HepG2 (cell line): ENCODE data around the gene VCAM1. TPM values are rescaled to one million over a fixed set of nuclear protein-coding genes. Genes with fewer than 3 reads are reported as not detected.
A peak's percentile ranks its signal among the peaks of the same experiment; 100 is the strongest.

Experiments
- ATAC-seq: fragments of 200-7000 bp; cut with Tn5 transposase; 3 replicates; pipeline ENCODE4 v1.9.1; 2020; ENCODE audit warnings: mild to moderate bottlenecking, moderate library complexity
- BruUV-seq: library from RNA; stranded (reverse); fragments of 400-500 nt; replicated peaks from 2 replicates; lab custom pipeline; 2021; lab: Mats Ljungman, UMichigan
- CTCF ChIA-PET: fragments of 300-600 bp; formaldehyde crosslinking; extraction: SDS; loops from one replicate; lab custom pipeline; 2021; ENCODE audit warnings: low total read pairs, inconsistent platforms, low intra/inter-chr PET ratio; lab: Yijun Ruan, JAX
- POLR2A ChIA-PET: fragments of 350-600 bp; sonication (Branson Sonifier 250); formaldehyde crosslinking; loops from one replicate; lab custom pipeline; 2020; ENCODE audit warnings: antibody characterized with exemption, inconsistent platforms; lab: Yijun Ruan, JAX
- DNase-seq: peaks from one replicate; pipeline ENCODE4 v3.0.0-alpha.2; 2015; ENCODE audit warnings: low spot score
- FAIRE-seq: peaks from 3 replicates; lab custom pipeline; 2011; peaks lifted over from hg19 to GRCh38; lab: Jason Lieb, UNC
- H2AFZ ChIP-seq: one replicate; pipeline ENCODE4 v1.6.1; 2011; ENCODE audit warnings: low read length, inconsistent platforms
- H3K27ac ChIP-seq: fragments of 300-600 bp; 3 replicates; pipeline ENCODE4 v1.8.0; 2011; ENCODE audit warnings: mixed run types, mild to moderate bottlenecking, mixed read lengths, low read length, inconsistent platforms; ENCODE audit not compliant: insufficient read depth; ENCODE audit errors: extremely low read length
- H3K27me3 ChIP-seq, 2 experiments: fragments of 200-600 bp in 1 of 2; 2 replicates in 1 of 2; 3 replicates in 1 of 2; pipeline versions ENCODE4 v1.6.0 to v1.8.0; 2011; ENCODE audit warnings: low read length in 2 of 2, mild to moderate bottlenecking in 2 of 2, moderate library complexity in 2 of 2, inconsistent platforms in 1 of 2; ENCODE audit not compliant: insufficient read depth in 2 of 2, control insufficient read depth in 1 of 2
- H3K36me3 ChIP-seq, 2 experiments: fragments of 200-600 bp in 1 of 2; replicated peaks in 1 of 2; 2 replicates in 1 of 2; 3 replicates in 1 of 2; pipeline versions ENCODE4 v1.5.1 to v1.8.0; 2011; ENCODE audit warnings: low read length in 2 of 2, inconsistent platforms in 1 of 2; ENCODE audit not compliant: insufficient read depth in 2 of 2, control insufficient read depth in 1 of 2
- H3K4me1 ChIP-seq: 2 replicates; pipeline ENCODE4 v1.5.1; 2012; ENCODE audit warnings: low read length, inconsistent platforms; ENCODE audit not compliant: insufficient read depth
- H3K4me2 ChIP-seq: 2 replicates; pipeline ENCODE4 v1.6.0; 2011; ENCODE audit warnings: low read depth, low read length, inconsistent platforms
- H3K4me3 ChIP-seq, 3 experiments: fragments of 200-600 bp in 1 of 3; sonication (generic), shearing (Covaris generic) in 1 of 3; replicated peaks in 1 of 3; 2 replicates each; pipeline ENCODE4 v1.5.1; 2011 to 2016; ENCODE audit warnings: low read length in 3 of 3, inconsistent platforms in 2 of 3, low read depth in 2 of 3, mild to moderate bottlenecking in 2 of 3, control low read depth in 1 of 3, mixed read lengths in 1 of 3; ENCODE audit not compliant: insufficient read depth in 1 of 3
- H3K79me2 ChIP-seq: one replicate; pipeline ENCODE4 v1.6.1; 2011; ENCODE audit warnings: low read length, inconsistent platforms; ENCODE audit not compliant: insufficient read depth
- H3K9ac ChIP-seq: 2 replicates; pipeline ENCODE4 v1.6.0; 2011; ENCODE audit warnings: mild to moderate bottlenecking, low read depth, low read length, inconsistent platforms; ENCODE audit not compliant: insufficient read depth
- H3K9me3 ChIP-seq: 2 replicates; pipeline ENCODE4 v1.5.1; 2012; ENCODE audit warnings: mild to moderate bottlenecking, low read length
- H4K20me1 ChIP-seq: 2 replicates; pipeline ENCODE4 v1.6.0; 2011; ENCODE audit warnings: inconsistent platforms, mild to moderate bottlenecking, low read length, moderate library complexity; ENCODE audit not compliant: insufficient read depth
- ARNT ChIP-seq: fragments of 450-650 bp; IDR thresholded peaks from 2 replicates; pipeline ENCODE4 v1.6.1; 2017
- CEBPG ChIP-seq: IDR thresholded peaks from 2 replicates; pipeline ENCODE4 v1.6.1; 2016
- CENPT ChIP-seq: sonication (generic); formaldehyde crosslinking; IDR thresholded peaks from 2 replicates; pipeline ENCODE4 v1.8.0; 2022; ENCODE audit warnings: low read depth, mild to moderate bottlenecking, moderate library complexity, missing genetic modification reagents
- EEA1 ChIP-seq: sonication (generic); formaldehyde crosslinking; IDR thresholded peaks from 2 replicates; pipeline ENCODE4 v1.5.1; 2020; ENCODE audit warnings: mild to moderate bottlenecking, missing genetic modification reagents, borderline replicate concordance
- HNF4A ChIP-seq: sonication (generic); formaldehyde crosslinking; IDR thresholded peaks from 2 replicates; pipeline ENCODE4 v1.4.0; 2020; ENCODE audit warnings: missing genetic modification reagents
- IKZF1 ChIP-seq: fragments of 450-650 bp; IDR thresholded peaks from 2 replicates; pipeline ENCODE4 v1.7.1; 2016
- MTERF4 ChIP-seq: sonication (generic); formaldehyde crosslinking; IDR thresholded peaks from 2 replicates; pipeline ENCODE4 v1.8.0; 2023; ENCODE audit warnings: mild to moderate bottlenecking, missing genetic modification reagents
- NCOA2 ChIP-seq: sonication (generic); formaldehyde crosslinking; IDR thresholded peaks from 2 replicates; pipeline ENCODE4 v1.8.0; 2022; ENCODE audit warnings: inconsistent platforms
- NCOR1 ChIP-seq: fragments of 200-600 bp; sonication (generic); IDR thresholded peaks from 2 replicates; pipeline ENCODE4 v1.7.0; 2017; ENCODE audit warnings: antibody characterized with exemption, low read length, borderline replicate concordance
- NFIC ChIP-seq: IDR thresholded peaks from 2 replicates; pipeline ENCODE4 v1.6.1; 2012; ENCODE audit warnings: mild to moderate bottlenecking, low read length, inconsistent platforms
- PHF21A ChIP-seq: sonication (generic); formaldehyde crosslinking; IDR thresholded peaks from 2 replicates; pipeline ENCODE4 v1.5.0; 2020; ENCODE audit warnings: mild to moderate bottlenecking, missing genetic modification reagents
- PTBP1 ChIP-seq: fragments of 200-400 bp; formaldehyde crosslinking; IDR thresholded peaks from 2 replicates; pipeline ENCODE4 v1.6.1; 2018; ENCODE audit warnings: low read length, low read depth; ENCODE audit not compliant: poor library complexity, severe bottlenecking
- SOX5 ChIP-seq: IDR thresholded peaks from 2 replicates; pipeline ENCODE4 v1.6.1; 2016; ENCODE audit warnings: borderline replicate concordance
- TAF15 ChIP-seq: fragments of 200-400 bp; formaldehyde crosslinking; IDR thresholded peaks from one replicate; pipeline ENCODE4 v1.6.1; 2018; ENCODE audit warnings: mild to moderate bottlenecking, low read depth, low read length; ENCODE audit not compliant: poor library complexity, severe bottlenecking
- TCF7L2 ChIP-seq: IDR thresholded peaks from 2 replicates; pipeline ENCODE4 v1.6.1; 2011; ENCODE audit warnings: mild to moderate bottlenecking, low read depth, low read length, moderate library complexity
- USF2 ChIP-seq, 2 experiments: sonication (generic) in 1 of 2; formaldehyde crosslinking in 1 of 2; IDR thresholded peaks; 2 replicates each; pipeline versions ENCODE4 v1.5.1 to v1.6.1; 2011 to 2020; ENCODE audit warnings: borderline replicate concordance in 1 of 2, low read depth in 1 of 2, low read length in 1 of 2, mild to moderate bottlenecking in 1 of 2, missing genetic modification reagents in 1 of 2, moderate library complexity in 1 of 2
- YEATS2 ChIP-seq: sonication (generic); formaldehyde crosslinking; IDR thresholded peaks from 2 replicates; pipeline ENCODE4 v1.4.0; 2020; ENCODE audit warnings: missing genetic modification reagents, borderline replicate concordance
- ZBTB21 ChIP-seq: sonication (generic); formaldehyde crosslinking; IDR thresholded peaks from 2 replicates; pipeline ENCODE4 v1.4.0; 2020; ENCODE audit warnings: missing genetic modification reagents
- ZFP37 ChIP-seq: sonication (generic); formaldehyde crosslinking; IDR thresholded peaks from 2 replicates; pipeline ENCODE4 v1.4.0; 2020; ENCODE audit warnings: missing genetic modification reagents, borderline replicate concordance
- ZFP41 ChIP-seq: sonication (generic); formaldehyde crosslinking; IDR thresholded peaks from 2 replicates; pipeline ENCODE4 v1.4.0; 2020; ENCODE audit warnings: mild to moderate bottlenecking, missing genetic modification reagents, borderline replicate concordance
- ZFX ChIP-seq: sonication (generic); formaldehyde crosslinking; IDR thresholded peaks from 2 replicates; pipeline ENCODE4 v1.4.0; 2020; ENCODE audit warnings: mild to moderate bottlenecking, low read depth, missing genetic modification reagents, moderate library complexity
- ZNF274 ChIP-seq: sonication (generic); formaldehyde crosslinking; IDR thresholded peaks from 2 replicates; pipeline ENCODE4 v1.5.1; 2020; ENCODE audit warnings: mild to moderate bottlenecking, missing genetic modification reagents
- ZNF652 ChIP-seq: IDR thresholded peaks from 2 replicates; pipeline ENCODE4 v1.6.1; 2016; ENCODE audit warnings: low read depth, borderline replicate concordance
- ZNF790 ChIP-seq: sonication (generic); formaldehyde crosslinking; IDR thresholded peaks from 2 replicates; pipeline ENCODE4 v1.8.0; 2022; ENCODE audit warnings: missing genetic modification reagents, mild to moderate bottlenecking, borderline replicate concordance
- WGBS: methylation state at CpG from one replicate; pipeline ENCODE4 v1.1.6; 2017; ENCODE audit warnings: low lambda C conversion rate; 5-methylcytosine and 5-hydroxymethylcytosine counted together
- in situ Hi-C: cut with HindIII; loops from 2 replicates; pipeline ENCODE4 v1.10.0; 2017; ENCODE audit warnings: low pct_unique_long_range_greater_than_20kb; ENCODE audit not compliant: extremely low pct_ligation_motif_present
- intact Hi-C: fragments of 100-400 bp; cut with micrococcal nuclease; formaldehyde crosslinking; loops from one replicate; pipeline ENCODE4 v1.10.0; 2022; ENCODE audit not compliant: unreplicated experiment
- polyA plus RNA-seq, 8 experiments: library from polyadenylated mRNA; depleted of rRNA in 3 of 8; stranded (reverse) in 7 of 8; unstranded in 1 of 8; fragments of >200 nt; fragmentation: Illumina TruSeq in 4 of 8; extraction: Trizol in 4 of 8; gene quantifications; 2 replicates each; pipeline versions ENCODE4 v1.2.1 to v1.2.3, GENCODE V29; 2011 to 2016; ENCODE audit warnings: low read depth in 4 of 8, missing spikeins in 1 of 8, mixed read lengths in 1 of 8; ENCODE audit not compliant: insufficient read depth in 1 of 8
- total RNA-seq, 5 experiments: library from RNA; depleted of rRNA; stranded (reverse); fragments of >200 nt; fragmentation: Illumina TruSeq; extraction: Trizol; gene quantifications; 2 replicates each; pipeline ENCODE4 v1.2.3, GENCODE V29; 2016; ENCODE audit warnings: low read depth in 1 of 5

Gene VCAM1
- total and polyA plus RNA-seq, 2 of the 13 experiments (the other 11 are each of a cell fraction or from before 2014, with no cell fraction given) = not detected

GRCh38 chr1:100731309-100731708 lies 11.8 kb downstream of the VCAM1 start:
- no peak overlapping the region for H2AFZ ChIP-seq
- CTCF ChIA-PET = no interaction called here
- peak overlapping the region in 1 of 3 experiments; percentile 35; a peak in 1 of 6 replicates for H3K4me3 ChIP-seq
- WGBS = 4% methylated on average over 6 of the region's 6 CpGs
- in situ Hi-C loops (no loop called here), intact Hi-C loops (loop anchor here (5.0 kb wide), 1 partner anchor 1389 kb away; no protein-coding TSS in a partner anchor)
- peaks cover 37% of the 10 kb centered on the region for H3K4me1 ChIP-seq
- no TSS peak for BruUV-seq
- H3K36me3 ChIP-seq = no peaks in the 10 kb centered on the region
- peak overlapping the region; percentile 65 for H3K4me2 ChIP-seq
- H3K9me3 ChIP-seq = no peaks in the 10 kb centered on the region
- DNase-seq (peak; percentile 70), ATAC-seq (peak; percentile 98), FAIRE-seq (no peak)
- peak overlapping the region; percentile 29 for H3K27ac ChIP-seq
- no peaks in the 10 kb centered on the region for H3K27me3 ChIP-seq
- H3K9ac ChIP-seq = no peak overlapping the region
- POLR2A ChIA-PET = no interaction called here
- no peaks in the 10 kb centered on the region for H3K79me2 ChIP-seq
- no peaks in the 10 kb centered on the region for H4K20me1 ChIP-seq
- no peak for TF ChIP-seq IKZF1
- no peak for TF ChIP-seq MTERF4
- TF ChIP-seq NFIC = 0 out of 2 replicates have a peak, but pooled peaks have one; percentile 35
- TF ChIP-seq PTBP1 = no peak
- TF ChIP-seq ZBTB21 (CRISPR knock-in tag) = peak; percentile 19; the same call in 1 of the 2 replicates
- no peak for TF ChIP-seq TAF15
- peak; percentile 86 for TF ChIP-seq ZNF652 (CRISPR knock-in tag)
- TF ChIP-seq NCOR1 = no peak; the same call in 1 of the 2 replicates
- TF ChIP-seq ZFP37 = no peak
- peak; percentile 88 for TF ChIP-seq HNF4A (CRISPR knock-in tag)
- TF ChIP-seq YEATS2 (CRISPR knock-in tag) = no peak
- no peak for TF ChIP-seq EEA1 (CRISPR knock-in tag)
- no peak for TF ChIP-seq ZFP41 (CRISPR knock-in tag)
- TF ChIP-seq NCOA2 (CRISPR knock-in tag) = peak; percentile 75
- TF ChIP-seq PHF21A = 0 out of 2 replicates have a peak, but pooled peaks have one; percentile 18
- TF ChIP-seq SOX5 (CRISPR knock-in tag) = peak; percentile 77
- no peak for TF ChIP-seq CENPT (CRISPR knock-in tag)
- no peak for TF ChIP-seq ZNF274 (CRISPR knock-in tag)
- no peak for TF ChIP-seq ZNF790
- no peak for TF ChIP-seq TCF7L2
- no peak for TF ChIP-seq ZFX
- no peak for TF ChIP-seq ARNT
- TF ChIP-seq CEBPG = 0 out of 2 replicates have a peak, but pooled peaks have one; percentile 8
- no peak for TF ChIP-seq USF2 (IDR thresholded peaks at IDR 0.05; ENCODE audit: low read depth, low read length)
- TF ChIP-seq USF2 (CRISPR knock-in tag; IDR thresholded peaks at IDR 0.05; ENCODE audit: borderline replicate concordance) = no peak
